NB4 (cell line): Measurements from ENCODE around the gene MYOM1.

Experiments used
- DNase-seq: peaks from one replicate; pipeline ENCODE4 v3.0.0; 2010; ENCODE audit warnings: low read depth
- H3K4me3 ChIP-seq: one replicate; pipeline ENCODE4 v1.5.1; 2011; ENCODE audit warnings: mild to moderate bottlenecking, low read depth, low read length, moderate library complexity
- CTCF ChIP-seq: IDR thresholded peaks from one replicate; pipeline ENCODE4 v1.5.1; 2012; ENCODE audit warnings: low read depth, low read length
- MAX ChIP-seq: IDR thresholded peaks from 2 replicates; pipeline ENCODE4 v1.6.1; 2011; ENCODE audit warnings: low read depth, low read length
- MYC ChIP-seq: IDR thresholded peaks from 2 replicates; pipeline ENCODE4 v1.6.1; 2011; ENCODE audit warnings: low read depth, low read length
- POLR2A ChIP-seq: IDR thresholded peaks from 2 replicates; pipeline ENCODE4 v1.6.1; 2011; ENCODE audit warnings: mild to moderate bottlenecking; ENCODE audit not compliant: insufficient read length; ENCODE audit errors: extremely low read depth

Gene MYOM1

GRCh38 chr18:3151399-3152264 is 68.1 kb downstream of the MYOM1 start:
- peak; percentile 49 for DNase-seq
- no peak for TF ChIP-seq MAX
- no peak for TF ChIP-seq MYC
- peak; percentile 69 for TF ChIP-seq CTCF
- no peak for TF ChIP-seq POLR2A
- H3K4me3 ChIP-seq, result no peak overlapping the region

GRCh38 chr18:3150688-3151087 is 69.1 kb downstream of the MYOM1 start:
- TF ChIP-seq MYC (no peak), CTCF (no peak), MAX (no peak)
- H3K4me3 ChIP-seq, result no peak overlapping the region
- no peak for DNase-seq

- no peak for DNase-seq
- H3K4me3 ChIP-seq, result no peak overlapping the region
- TF ChIP-seq MAX (no peak), CTCF (no peak), POLR2A (no peak), MYC (no peak)
These were observed 69.5 kb downstream of the MYOM1 start for GRCh38 chr18:3150274-3150673.

- peak; percentile 44 for DNase-seq
- no peak overlapping the region for H3K4me3 ChIP-seq
- no peak for TF ChIP-seq MAX
- no peak for TF ChIP-seq MYC
- TF ChIP-seq CTCF, result no peak
- TF ChIP-seq POLR2A, result no peak
These were observed 70.7 kb downstream of the MYOM1 start for GRCh38 chr18:3148930-3149535.

- DNase-seq, result no peak
- no peak for TF ChIP-seq CTCF
- H3K4me3 ChIP-seq, result no peak overlapping the region
These were observed 71.7 kb downstream of the MYOM1 start for GRCh38 chr18:3147935-3148554.
